ENCODE results near the gene PRDM10.

PRDM10 gene, protein sequence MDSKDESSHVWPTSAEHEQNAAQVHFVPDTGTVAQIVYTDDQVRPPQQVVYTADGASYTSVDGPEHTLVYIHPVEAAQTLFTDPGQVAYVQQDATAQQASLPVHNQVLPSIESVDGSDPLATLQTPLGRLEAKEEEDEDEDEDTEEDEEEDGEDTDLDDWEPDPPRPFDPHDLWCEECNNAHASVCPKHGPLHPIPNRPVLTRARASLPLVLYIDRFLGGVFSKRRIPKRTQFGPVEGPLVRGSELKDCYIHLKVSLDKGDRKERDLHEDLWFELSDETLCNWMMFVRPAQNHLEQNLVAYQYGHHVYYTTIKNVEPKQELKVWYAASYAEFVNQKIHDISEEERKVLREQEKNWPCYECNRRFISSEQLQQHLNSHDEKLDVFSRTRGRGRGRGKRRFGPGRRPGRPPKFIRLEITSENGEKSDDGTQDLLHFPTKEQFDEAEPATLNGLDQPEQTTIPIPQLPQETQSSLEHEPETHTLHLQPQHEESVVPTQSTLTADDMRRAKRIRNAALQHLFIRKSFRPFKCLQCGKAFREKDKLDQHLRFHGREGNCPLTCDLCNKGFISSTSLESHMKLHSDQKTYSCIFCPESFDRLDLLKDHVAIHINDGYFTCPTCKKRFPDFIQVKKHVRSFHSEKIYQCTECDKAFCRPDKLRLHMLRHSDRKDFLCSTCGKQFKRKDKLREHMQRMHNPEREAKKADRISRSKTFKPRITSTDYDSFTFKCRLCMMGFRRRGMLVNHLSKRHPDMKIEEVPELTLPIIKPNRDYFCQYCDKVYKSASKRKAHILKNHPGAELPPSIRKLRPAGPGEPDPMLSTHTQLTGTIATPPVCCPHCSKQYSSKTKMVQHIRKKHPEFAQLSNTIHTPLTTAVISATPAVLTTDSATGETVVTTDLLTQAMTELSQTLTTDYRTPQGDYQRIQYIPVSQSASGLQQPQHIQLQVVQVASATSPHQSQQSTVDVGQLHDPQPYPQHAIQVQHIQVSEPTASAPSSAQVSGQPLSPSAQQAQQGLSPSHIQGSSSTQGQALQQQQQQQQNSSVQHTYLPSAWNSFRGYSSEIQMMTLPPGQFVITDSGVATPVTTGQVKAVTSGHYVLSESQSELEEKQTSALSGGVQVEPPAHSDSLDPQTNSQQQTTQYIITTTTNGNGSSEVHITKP

DNA sequence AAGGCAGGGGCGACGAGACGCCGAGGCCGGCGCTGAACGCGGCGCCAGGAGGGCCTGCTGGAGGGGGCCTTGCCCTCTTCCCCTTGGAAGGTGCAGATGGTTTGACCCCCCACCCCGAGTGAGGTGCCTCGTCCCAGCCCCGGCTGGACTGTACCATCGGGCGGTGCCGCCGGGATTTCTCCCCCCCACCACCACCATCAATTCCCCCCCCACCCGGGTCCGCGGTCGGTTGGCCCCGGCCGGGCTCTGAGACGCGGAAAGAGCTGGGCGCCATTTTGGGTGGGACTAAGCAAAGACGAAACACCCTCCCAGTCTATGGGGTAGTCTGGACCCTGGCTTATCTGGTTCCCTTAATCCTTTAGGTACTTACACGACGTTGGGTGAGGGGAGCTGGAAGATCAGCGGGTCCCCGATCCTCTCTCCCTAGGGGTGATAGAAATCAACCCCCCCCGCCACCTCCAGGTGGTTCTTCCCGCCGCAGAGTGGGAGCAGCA lies at the start of gene PRDM10:
TSS of gene PRDM10 (minus strand) at position 484 of the 494 bp plus-strand sequence. CDS start 41,871 bp downstream, outside the sequence.
- H3K27me3 ChIP-seq (ENCODE audit: low read depth, low read length): no peaks in the 10 kb centered on the region
- peaks cover 0 to 10% of the 10 kb centered on the region in 2 donors for H3K36me3 ChIP-seq (ENCODE audit: control insufficient read depth in 1 of 2, insufficient read depth in 2 of 2, low read length in 2 of 2)
- H3K27ac ChIP-seq (ENCODE audit: low read length): peak within 1 kb of the TSS; percentile 99
- H3K4me1 ChIP-seq (ENCODE audit: control insufficient read depth in 1 of 2, insufficient read depth in 2 of 2, low read length in 2 of 2): peaks cover 0 to 10% of the 10 kb centered on the region in 2 donors
- no peaks in the 10 kb centered on the region for H3K9me3 ChIP-seq (ENCODE audit: control insufficient read depth in 1 of 2, low read length in 2 of 2)
- peak within 1 kb of the TSS; percentile 61 to 87 for H3K4me3 ChIP-seq (ENCODE audit: low read depth in 1 of 2, low read length in 2 of 2)

DNA sequence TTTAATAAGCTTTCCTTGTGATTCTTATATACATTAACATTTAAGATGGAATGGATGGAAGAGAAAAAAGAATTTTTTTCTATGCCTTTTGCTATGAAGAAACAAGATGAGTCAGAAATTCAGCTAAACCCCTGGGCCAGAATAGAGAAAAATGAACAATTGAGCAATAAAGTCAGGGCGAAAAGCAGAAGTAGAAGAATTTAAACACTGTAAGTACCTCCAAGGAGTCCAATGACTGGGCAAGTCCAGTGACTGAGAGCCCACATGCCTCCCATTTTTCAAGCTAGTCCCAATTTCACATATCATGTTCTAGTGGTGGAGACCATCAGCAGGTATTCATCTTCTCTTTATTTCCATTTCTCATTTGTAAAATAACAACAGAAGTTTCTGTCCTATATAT lies 48.4 kb upstream of the PRDM10 start:
- Histone ChIP-seq H3K27me3 (ENCODE audit: low read depth, low read length) (no peaks in the 10 kb centered on the region), H3K4me1 (ENCODE audit: control insufficient read depth in 1 of 2, insufficient read depth in 2 of 2, low read length in 2 of 2) (peaks cover 0 to 3% of the 10 kb centered on the region in 2 donors), H3K36me3 (ENCODE audit: control insufficient read depth in 1 of 2, insufficient read depth in 2 of 2, low read length in 2 of 2) (no peaks in the 10 kb centered on the region), H3K9me3 (ENCODE audit: control insufficient read depth in 1 of 2, low read length in 2 of 2) (no peaks in the 10 kb centered on the region), H3K4me3 (ENCODE audit: low read depth in 1 of 2, low read length in 2 of 2) (no peak overlapping the region), H3K27ac (ENCODE audit: low read length) (no peak overlapping the region)

GRCh38 chr11:130050257-130050656 lies 47.6 kb upstream of the PRDM10 start:
- Histone ChIP-seq H3K36me3 (ENCODE audit: control insufficient read depth in 1 of 2, insufficient read depth in 2 of 2, low read length in 2 of 2) (no peaks in the 10 kb centered on the region), H3K27me3 (ENCODE audit: low read depth, low read length) (no peaks in the 10 kb centered on the region), H3K4me3 (ENCODE audit: low read depth in 1 of 2, low read length in 2 of 2) (no peak overlapping the region), H3K4me1 (ENCODE audit: control insufficient read depth in 1 of 2, insufficient read depth in 2 of 2, low read length in 2 of 2) (peaks cover 0 to 3% of the 10 kb centered on the region in 2 donors), H3K9me3 (ENCODE audit: control insufficient read depth in 1 of 2, low read length in 2 of 2) (no peaks in the 10 kb centered on the region), H3K27ac (ENCODE audit: low read length) (no peak overlapping the region)

- Histone ChIP-seq H3K27me3 (ENCODE audit: low read depth, low read length) (no peaks in the 10 kb centered on the region), H3K36me3 (ENCODE audit: control insufficient read depth in 1 of 2, insufficient read depth in 2 of 2, low read length in 2 of 2) (no peaks in the 10 kb centered on the region), H3K9me3 (ENCODE audit: control insufficient read depth in 1 of 2, low read length in 2 of 2) (no peaks in the 10 kb centered on the region), H3K4me1 (ENCODE audit: control insufficient read depth in 1 of 2, insufficient read depth in 2 of 2, low read length in 2 of 2) (peaks cover 0 to 3% of the 10 kb centered on the region in 2 donors), H3K4me3 (ENCODE audit: low read depth in 1 of 2, low read length in 2 of 2) (no peak overlapping the region), H3K27ac (ENCODE audit: low read length) (no peak overlapping the region)
Observed at GRCh38 chr11:130049328-130049771, 46.7 kb upstream of the PRDM10 start.

DNA sequence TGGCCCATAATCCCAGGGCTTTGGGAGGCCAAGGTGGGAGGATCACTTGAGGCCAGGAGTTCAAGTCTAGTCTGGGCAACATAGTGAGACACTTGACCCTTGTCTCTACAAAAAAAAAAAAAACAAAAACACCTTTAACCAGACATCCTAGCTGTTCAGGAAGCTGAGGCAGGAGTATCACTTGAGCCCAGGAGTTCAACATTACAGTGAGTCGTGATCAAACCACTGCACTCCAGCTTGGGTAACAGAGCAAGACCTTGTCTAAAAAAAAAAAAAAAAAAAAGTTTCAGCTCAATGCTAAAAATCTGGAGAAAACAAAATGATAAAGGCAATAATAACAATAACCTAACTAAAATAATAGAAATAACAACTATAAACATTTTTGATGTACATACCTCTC lies 44.5 kb upstream of the PRDM10 start:
- no peak overlapping the region for H3K27ac ChIP-seq (ENCODE audit: low read length)
- H3K36me3 ChIP-seq (ENCODE audit: control insufficient read depth in 1 of 2, insufficient read depth in 2 of 2, low read length in 2 of 2): no peaks in the 10 kb centered on the region
- H3K27me3 ChIP-seq (ENCODE audit: low read depth, low read length): no peaks in the 10 kb centered on the region
- H3K9me3 ChIP-seq (ENCODE audit: control insufficient read depth in 1 of 2, low read length in 2 of 2): no peaks in the 10 kb centered on the region
- no peak overlapping the region for H3K4me3 ChIP-seq (ENCODE audit: low read depth in 1 of 2, low read length in 2 of 2)
- H3K4me1 ChIP-seq (ENCODE audit: control insufficient read depth in 1 of 2, insufficient read depth in 2 of 2, low read length in 2 of 2): peaks cover 0 to 3% of the 10 kb centered on the region in 2 donors

DNA sequence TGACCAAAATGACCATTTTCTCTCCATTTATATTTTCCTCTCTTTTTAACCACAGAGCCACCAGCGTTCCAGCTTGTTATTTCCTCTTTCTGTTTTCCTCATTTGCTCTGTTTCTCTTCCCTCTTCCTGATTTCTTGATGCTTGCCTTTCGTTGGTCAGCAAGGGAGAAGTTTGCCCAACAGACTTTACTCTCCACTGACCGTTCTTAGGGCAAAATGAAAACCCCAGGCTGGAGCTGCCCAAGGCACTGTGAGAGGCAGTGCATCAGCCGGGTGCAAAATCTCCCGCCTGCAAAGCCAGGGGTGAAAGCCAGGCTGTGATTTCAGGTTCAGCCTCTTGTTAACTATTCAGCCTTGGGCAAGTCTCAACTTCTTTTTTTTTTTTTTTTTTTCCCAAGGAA lies 40.9 kb upstream of the PRDM10 start:
- H3K4me3 ChIP-seq (ENCODE audit: low read depth in 1 of 2, low read length in 2 of 2): no peak overlapping the region
- H3K4me1 ChIP-seq (ENCODE audit: control insufficient read depth in 1 of 2, insufficient read depth in 2 of 2, low read length in 2 of 2): no peaks in the 10 kb centered on the region
- no peaks in the 10 kb centered on the region for H3K36me3 ChIP-seq (ENCODE audit: control insufficient read depth in 1 of 2, insufficient read depth in 2 of 2, low read length in 2 of 2)
- no peaks in the 10 kb centered on the region for H3K27me3 ChIP-seq (ENCODE audit: low read depth, low read length)
- H3K9me3 ChIP-seq (ENCODE audit: control insufficient read depth in 1 of 2, low read length in 2 of 2): no peaks in the 10 kb centered on the region
- no peak overlapping the region for H3K27ac ChIP-seq (ENCODE audit: low read length)

DNA sequence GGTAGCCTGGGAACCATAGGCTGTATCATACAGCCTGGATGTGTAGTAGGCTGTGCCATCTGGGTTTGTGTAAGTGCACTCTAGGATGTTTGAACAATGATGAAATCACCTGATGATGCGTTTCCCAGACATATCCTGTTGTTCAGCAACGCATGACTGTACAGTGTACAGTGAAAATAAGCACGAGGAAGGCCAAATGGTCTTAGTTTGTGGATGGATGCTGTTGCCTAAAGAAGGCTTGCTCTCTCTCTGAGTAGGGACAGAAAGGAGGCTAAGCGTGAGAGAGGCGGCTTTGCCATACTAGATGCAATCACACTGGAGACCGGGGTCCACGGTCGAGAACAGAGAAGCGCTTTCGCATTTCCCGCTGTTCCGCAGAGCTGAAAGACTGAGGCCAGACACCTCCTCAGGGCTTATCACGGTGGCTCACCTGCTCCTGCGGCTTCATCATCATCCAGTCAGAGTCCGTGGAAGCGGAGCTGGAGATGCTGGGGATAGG lies 39.5 kb upstream of the PRDM10 start:
- Histone ChIP-seq H3K36me3 (ENCODE audit: control insufficient read depth in 1 of 2, insufficient read depth in 2 of 2, low read length in 2 of 2) (no peaks in the 10 kb centered on the region), H3K27ac (ENCODE audit: low read length) (no peak overlapping the region), H3K9me3 (ENCODE audit: control insufficient read depth in 1 of 2, low read length in 2 of 2) (no peaks in the 10 kb centered on the region), H3K27me3 (ENCODE audit: low read depth, low read length) (no peaks in the 10 kb centered on the region), H3K4me1 (ENCODE audit: control insufficient read depth in 1 of 2, insufficient read depth in 2 of 2, low read length in 2 of 2) (no peaks in the 10 kb centered on the region), H3K4me3 (ENCODE audit: low read depth in 1 of 2, low read length in 2 of 2) (no peak overlapping the region)

DNA sequence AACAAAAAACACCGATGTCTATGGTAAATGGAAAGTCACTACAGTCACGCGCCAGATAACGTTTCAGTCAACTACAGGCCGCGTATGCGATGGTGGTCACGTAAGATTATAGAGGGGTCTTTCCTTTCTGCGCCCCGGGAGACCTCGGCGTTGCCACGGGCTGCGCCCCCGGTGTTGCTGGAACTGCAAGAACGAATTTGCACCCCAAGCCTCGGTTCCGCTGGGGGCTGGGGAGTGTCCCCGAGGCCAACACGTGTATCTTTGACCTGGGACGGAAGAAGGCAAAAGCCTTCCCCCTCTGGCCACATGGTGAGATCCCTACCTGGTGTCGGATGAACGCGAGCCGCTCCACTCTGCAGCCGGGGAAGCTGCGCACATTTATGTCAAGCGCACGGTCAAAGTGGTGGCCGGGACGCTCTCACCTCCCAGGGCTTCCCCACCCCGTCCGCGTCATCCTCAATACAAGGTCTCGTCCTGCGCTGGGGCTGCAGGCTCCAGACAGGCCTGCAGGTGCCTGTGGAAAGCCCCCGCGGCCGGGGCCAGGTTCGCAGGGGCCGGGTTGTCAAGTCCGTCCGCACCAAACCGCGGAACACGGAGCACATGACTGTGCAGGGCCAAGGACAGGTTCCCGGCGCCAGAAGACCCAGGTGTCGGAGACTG lies 37.8 kb upstream of the PRDM10 start:
- Histone ChIP-seq H3K27ac (ENCODE audit: low read length) (no peak overlapping the region), H3K27me3 (ENCODE audit: low read depth, low read length) (no peaks in the 10 kb centered on the region), H3K9me3 (ENCODE audit: control insufficient read depth in 1 of 2, low read length in 2 of 2) (no peaks in the 10 kb centered on the region), H3K36me3 (ENCODE audit: control insufficient read depth in 1 of 2, insufficient read depth in 2 of 2, low read length in 2 of 2) (no peaks in the 10 kb centered on the region), H3K4me1 (ENCODE audit: control insufficient read depth in 1 of 2, insufficient read depth in 2 of 2, low read length in 2 of 2) (no peaks in the 10 kb centered on the region), H3K4me3 (ENCODE audit: low read depth in 1 of 2, low read length in 2 of 2) (no peak overlapping the region)

- H3K27me3 ChIP-seq (ENCODE audit: low read depth, low read length): no peaks in the 10 kb centered on the region
- no peaks in the 10 kb centered on the region for H3K9me3 ChIP-seq (ENCODE audit: control insufficient read depth in 1 of 2, low read length in 2 of 2)
- H3K36me3 ChIP-seq (ENCODE audit: control insufficient read depth in 1 of 2, insufficient read depth in 2 of 2, low read length in 2 of 2): no peaks in the 10 kb centered on the region
- H3K27ac ChIP-seq (ENCODE audit: low read length): no peak overlapping the region
- no peak overlapping the region for H3K4me3 ChIP-seq (ENCODE audit: low read depth in 1 of 2, low read length in 2 of 2)
- H3K4me1 ChIP-seq (ENCODE audit: control insufficient read depth in 1 of 2, insufficient read depth in 2 of 2, low read length in 2 of 2): no peaks in the 10 kb centered on the region
Observed at GRCh38 chr11:130037881-130038585, 35.4 kb upstream of the PRDM10 start.

DNA sequence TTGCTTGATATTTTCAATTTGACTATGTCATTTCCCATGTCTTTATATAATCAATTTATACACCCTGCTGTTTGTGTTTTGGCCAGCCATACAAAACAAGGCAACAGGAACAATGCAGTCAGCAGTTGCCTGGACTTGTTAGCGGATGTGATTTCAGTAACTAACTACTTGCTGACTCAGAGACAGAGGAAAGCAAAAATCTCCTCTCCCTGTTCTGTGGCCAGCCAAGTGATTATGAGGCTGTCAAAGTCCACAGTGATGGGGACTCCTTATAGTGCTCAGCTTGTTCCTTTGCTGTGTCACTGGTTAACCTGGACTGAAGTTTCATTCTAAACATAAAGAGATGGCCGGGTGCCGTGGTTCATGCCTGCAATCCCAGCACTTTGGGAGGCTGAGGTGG lies 34.4 kb upstream of the PRDM10 start:
- no peak overlapping the region for H3K4me3 ChIP-seq (ENCODE audit: low read depth in 1 of 2, low read length in 2 of 2)
- H3K36me3 ChIP-seq (ENCODE audit: control insufficient read depth in 1 of 2, insufficient read depth in 2 of 2, low read length in 2 of 2): no peaks in the 10 kb centered on the region
- no peaks in the 10 kb centered on the region for H3K9me3 ChIP-seq (ENCODE audit: control insufficient read depth in 1 of 2, low read length in 2 of 2)
- no peaks in the 10 kb centered on the region for H3K27me3 ChIP-seq (ENCODE audit: low read depth, low read length)
- H3K27ac ChIP-seq (ENCODE audit: low read length): no peak overlapping the region
- no peaks in the 10 kb centered on the region for H3K4me1 ChIP-seq (ENCODE audit: control insufficient read depth in 1 of 2, insufficient read depth in 2 of 2, low read length in 2 of 2)

Data from muscle layer of duodenum (tissue), 2 donors.